DMS79 treated with DMSO at 0.1 percent for 48 hours (cell line): Measurements from ENCODE around the gene RSPO4.
"Not testable (repeated sequence)": the region's sequence is repeated elsewhere in the genome, so short reads cannot be mapped to it uniquely, and the experiment has no call there.

Experiments
- DNase-seq: peaks from one replicate; lab custom pipeline; 2025; lab: John Stamatoyannopoulos, UW

RSPO4 gene

DNA sequence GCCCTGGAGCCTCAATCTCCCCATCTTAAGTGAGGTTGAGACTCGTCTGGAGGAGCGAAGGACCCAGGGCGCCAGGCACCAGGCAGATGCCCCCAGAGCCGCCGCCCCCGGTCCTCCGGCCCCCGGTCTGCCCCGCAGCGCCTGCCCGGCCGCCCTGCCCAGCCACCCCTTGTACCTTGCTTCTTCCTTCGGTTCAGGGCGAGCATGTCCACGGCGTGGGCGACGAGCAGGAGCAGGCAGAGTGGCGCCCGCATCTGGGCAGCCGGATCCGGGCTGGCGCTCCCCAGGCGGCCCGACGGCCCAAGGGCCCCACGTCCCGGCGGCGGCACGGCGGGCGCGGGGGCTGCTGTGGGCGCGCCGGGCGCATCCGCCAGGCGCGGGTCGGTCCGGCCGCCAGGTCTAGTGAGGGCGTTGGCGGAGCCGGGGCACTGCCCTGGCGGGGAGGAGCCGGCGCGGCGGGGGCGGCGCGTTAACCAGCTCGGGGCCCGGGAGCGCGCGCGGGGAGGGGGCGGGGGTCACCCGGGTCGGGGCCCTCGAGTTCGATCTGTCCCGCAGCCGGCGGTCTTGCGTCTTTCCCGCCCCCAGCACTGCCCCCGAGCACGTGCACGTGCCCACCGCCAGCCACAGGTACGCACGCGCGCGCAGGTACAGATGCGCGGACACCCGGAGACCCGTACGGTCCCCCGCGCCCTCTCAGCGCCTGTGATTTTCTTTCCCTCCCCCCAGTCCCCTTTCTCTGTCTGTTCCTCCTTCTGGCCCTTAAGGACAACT lies at the start of gene RSPO4:
RSPO4 (minus strand) TSS at position 401 of the 771 bp plus-strand sequence; CDS start at position 254, 147 bp downstream.
- peak; percentile 1 for DNase-seq

DNA sequence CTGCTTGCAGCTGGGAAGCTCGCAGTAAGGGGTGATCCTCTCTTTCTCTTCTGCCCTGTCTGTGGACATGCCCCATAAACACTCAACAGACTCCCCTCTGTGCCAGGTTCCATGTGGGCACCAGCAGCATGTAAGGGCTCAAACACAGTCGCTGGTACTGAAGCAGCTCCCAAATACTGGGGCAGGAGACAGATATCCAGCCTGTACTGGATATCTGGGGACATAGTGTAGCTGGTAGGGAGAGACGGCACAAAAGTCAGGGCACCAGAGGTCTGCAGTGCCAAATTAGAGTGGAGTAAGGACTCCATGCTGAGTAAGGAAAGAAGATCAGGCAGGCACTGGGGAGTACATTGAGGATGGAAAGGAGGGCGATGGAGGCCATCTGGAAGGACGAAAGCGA lies 48.3 kb upstream of the RSPO4 start:
- no peak for DNase-seq

DNA sequence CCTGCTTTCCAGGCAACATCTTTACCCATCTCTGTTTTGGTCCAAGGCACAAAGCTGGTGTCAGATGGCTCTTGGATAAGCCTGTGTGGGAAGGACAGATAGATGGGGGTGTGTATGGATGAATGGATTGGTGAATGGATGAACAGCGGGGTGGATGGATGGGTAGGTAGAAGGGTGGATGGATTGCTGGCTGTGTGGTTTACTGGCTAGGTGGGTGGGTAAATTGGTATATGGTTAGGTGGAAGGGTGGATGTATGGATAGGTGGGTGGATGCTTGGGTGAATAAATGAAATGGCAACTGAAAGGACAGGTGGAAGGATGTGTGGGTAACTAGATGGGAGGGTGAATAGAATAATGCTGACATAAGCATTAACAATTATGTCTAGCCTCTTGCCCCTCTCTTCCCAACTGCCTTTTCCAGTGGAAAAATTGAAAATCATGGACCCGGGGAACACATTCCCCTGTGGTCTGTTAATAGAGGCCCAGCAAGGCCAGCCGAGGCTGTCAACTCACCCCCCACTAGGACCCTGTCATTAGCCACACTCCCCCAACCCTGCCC lies 43.8 kb upstream of the RSPO4 start:
- no peak for DNase-seq

DNA sequence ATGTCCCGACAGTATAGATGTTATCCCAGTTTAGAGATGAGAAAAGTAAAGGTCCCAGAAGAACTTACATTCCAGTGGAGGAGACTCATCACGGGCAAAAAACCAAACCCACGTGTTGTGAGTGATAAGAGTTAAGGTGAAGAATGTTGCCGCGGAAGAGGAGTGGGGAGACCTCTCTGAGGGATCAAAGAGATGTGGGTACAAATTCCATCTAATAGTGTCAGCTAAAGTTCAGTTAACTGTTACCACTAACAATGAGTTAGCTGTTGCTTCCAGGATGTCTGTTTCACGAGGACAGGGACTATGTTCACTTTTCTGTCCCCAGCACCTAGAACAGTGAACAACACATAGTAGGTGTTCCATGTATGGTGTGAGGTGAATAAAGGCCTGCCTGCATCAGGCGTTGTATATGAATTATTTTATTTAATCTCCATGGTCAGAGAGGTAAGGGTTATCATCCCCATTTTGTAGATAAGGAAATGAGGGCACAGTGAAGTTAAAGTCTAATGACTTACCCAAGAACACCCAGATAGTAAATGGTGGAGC lies 39.8 kb upstream of the RSPO4 start:
- no peak for DNase-seq

DNA sequence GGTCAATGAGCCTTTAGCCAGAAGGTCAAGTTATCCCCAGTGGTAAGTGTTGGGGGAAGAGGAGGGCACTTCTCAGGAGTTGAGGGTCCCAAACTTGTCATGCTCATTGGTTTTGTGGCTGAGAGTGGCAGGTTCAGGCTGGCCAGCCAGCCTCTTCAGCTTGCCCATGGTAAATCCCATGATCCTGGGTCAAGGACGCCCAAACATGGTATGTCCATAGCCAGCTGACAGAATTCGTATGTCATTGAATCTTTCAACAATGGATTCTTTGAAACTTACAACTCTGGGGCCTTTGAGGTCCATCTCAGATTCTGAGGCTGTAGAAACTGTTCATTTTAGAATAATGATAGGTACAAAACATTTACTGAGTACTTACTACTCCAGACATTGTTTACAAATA lies 36.1 kb upstream of the RSPO4 start:
- no peak for DNase-seq

DNA sequence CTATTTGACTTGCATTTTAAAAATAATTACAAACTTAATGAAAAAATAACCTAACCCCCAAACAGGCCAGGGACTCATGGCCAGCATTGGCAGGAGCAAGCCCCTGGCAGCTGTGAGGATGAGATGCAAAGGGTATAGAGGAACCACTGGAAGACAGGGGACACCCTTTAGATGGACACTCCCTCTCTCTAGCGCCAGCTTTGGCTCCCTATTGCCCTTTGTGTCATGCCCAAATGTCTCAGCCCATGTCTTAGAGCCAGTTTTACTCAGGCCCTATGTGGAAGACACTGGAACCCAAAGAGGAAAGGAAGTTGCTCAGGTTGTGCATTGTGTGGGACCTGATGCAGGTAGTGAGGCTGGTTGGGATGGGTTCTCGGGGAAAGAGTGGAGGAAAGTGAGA lies 34.9 kb upstream of the RSPO4 start:
- no peak for DNase-seq

DNA sequence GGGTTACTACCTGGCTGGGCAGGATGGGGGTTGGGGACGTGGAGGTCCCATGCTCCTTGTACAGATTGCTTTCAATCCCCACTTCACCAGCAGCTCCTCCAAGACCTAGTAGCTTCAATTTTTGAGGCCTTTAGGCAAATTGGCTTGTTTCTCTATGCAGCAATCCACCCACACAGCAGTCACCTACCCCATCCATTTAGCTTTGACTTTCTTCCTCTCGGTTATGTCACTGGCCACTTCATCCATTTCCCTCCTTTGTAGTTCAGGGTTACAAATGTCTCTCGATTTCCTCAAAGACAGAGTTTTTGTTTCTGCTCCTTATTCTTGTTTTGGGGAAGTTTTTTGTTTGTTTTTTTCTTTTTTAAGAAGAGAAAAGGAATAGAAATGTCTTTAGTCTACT lies 33.4 kb upstream of the RSPO4 start:
- DNase-seq: no peak

DNA sequence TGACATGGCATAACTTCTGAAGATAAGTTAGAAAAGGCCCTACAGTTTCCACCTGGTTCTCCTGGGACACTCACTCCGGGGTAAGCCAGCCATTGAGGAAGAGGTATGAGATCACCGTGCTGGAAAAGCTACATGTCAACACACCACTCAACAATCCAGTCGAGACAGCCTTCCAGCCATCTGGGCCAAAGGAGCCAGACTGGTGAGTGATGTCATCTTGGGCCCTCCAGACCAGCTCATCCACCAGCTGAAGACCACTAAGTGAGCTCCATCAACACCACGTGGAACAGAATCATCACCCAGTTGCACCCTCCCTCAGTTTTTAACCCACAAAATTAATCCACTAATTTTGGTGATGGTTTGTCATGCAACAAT lies 32.3 kb upstream of the RSPO4 start:
- DNase-seq: no peak

DNA sequence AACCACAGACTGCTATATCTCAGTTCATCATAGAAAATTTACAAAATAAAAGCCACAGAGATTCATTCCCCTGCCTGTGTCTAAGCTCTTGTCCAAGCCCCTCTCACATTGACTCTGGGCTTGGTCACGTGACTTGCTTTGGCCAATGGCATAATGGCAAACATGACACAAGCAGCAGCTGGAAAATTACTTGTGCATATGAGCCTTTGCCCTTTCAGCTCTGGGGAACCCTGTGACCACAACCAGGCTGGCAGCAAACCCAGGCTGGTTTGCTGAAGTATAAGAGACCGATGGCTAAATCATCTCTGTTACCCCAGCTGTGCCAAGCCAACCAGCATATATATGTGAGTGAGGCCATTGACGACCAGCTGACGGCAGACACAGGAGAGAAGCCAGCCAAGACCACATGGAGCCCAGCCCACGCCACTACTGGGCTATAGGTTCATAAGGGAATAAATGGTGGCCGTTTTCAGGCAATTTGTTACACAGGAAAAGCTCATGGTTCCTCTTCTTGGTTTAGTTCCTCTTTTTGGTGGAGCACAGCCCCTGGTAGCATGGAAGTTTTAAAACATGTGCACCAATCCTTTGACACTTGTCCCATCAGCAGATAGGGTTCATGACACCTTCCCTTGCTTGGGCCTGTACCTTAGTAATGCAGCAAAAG lies 31.8 kb upstream of the RSPO4 start:
- DNase-seq: no peak

DNA sequence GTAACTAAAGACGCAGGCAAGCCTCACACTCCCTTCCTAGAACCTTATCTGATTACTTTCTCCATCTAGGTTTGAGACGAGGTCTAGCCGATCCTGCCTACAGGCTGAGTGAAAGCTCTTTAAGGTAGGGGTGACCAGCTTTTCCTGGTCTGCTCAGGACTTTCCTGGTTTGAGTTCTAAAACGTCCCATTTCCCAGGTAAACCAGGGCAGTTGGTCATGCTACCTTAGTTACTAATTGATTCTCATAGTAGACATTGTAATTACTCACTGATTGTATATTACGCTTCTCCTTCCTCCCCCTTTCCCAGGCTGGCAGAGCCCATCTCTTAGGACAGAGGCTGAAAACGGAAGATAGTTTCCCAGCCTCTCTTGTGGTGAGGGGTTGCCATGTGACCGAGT lies 27.9 kb upstream of the RSPO4 start:
- no peak for DNase-seq

DNA sequence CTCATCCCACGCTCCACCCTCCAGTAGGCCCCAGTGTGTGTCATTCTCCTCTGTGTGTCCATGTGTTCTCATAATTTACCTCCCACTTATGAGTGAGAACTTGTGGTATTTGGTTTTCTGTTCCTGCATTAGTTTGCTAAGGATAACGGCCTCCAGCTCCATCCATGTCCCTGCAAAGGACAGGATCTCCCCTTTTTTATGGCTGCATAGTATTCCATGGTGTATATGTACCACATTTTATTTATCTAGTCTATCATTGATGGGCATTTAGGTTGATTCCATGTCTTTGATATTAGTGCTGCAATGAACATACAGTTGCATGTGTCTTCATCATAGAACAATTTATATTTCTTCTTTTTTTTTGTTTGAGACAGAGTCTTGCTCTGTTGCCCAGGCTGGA lies 24.1 kb upstream of the RSPO4 start:
- DNase-seq: not testable (repeated sequence)

DNA sequence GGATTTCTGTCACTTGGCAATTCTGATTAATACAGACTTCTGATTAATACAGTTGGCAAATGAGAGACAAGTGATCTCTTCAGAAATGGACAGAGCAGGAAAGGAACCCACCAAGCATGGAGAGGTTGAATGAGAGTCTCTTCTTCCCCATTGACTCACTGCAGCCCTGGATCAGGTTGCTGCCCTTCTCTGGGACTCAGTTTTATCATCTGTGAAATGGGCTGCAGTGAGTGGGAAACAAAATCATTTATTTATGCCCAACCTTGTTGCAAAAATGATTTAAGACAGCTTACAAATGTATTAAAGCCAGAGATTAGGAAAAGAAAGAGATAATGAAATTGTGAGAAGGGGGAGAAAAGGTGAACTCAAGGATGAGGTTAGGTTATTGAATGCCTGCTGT lies 20.8 kb upstream of the RSPO4 start:
- no peak for DNase-seq

DNA sequence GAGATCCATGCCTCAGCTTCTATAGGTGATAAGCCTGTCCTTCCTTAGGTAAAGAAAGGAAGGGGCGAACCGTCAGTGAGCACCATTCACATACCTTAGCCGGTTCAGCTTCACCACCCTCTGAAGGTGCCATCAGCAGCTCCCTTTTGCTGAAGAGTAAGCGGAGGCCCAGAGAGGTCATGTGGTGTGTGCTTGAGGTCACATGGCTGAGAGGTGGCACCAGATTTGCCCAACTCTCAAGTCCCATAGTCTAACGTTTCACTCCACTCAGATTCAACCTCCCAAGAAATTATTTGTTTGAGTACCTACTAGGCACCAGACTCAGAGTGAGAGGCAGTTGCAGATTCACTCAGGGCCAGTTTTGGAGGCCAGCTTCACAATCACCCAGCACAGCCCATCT lies 18.5 kb upstream of the RSPO4 start:
- no peak for DNase-seq

DNA sequence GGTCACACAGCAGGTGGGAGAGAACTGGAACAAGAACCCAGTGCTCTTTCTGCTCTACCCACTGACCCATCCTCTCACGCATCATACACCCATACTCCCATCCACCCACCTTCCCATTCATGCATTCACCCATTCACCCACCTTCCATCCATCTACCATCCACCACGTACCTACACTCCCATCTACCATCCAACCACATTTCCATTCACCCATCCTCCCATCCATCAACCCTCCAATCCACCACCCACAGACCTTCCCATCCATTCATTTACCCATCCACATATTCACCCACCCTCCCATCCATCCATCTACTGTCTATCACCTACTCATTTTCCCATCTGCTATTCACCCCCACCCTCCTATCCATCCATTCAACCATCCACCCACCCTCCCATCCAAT lies 17.2 kb upstream of the RSPO4 start:
- DNase-seq: no peak

DNA sequence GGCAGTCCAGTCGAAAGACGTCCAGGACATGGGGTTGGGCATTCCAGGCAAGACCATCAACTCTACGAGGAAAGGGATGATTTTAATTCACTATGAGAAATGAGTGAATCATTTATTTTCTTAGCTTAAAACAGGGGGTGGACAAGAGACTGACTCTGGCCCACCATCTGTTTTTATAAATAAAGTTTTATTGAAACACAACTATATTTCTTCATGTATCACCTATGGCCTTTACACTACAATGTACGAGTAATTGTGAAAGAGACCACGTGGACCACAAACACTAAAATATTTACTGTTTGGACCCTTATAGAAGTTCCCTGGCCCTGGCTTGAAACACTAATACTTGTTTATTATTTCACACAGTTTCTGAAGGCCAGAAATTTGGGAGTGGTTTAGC lies 15.6 kb upstream of the RSPO4 start:
- DNase-seq: no peak

DNA sequence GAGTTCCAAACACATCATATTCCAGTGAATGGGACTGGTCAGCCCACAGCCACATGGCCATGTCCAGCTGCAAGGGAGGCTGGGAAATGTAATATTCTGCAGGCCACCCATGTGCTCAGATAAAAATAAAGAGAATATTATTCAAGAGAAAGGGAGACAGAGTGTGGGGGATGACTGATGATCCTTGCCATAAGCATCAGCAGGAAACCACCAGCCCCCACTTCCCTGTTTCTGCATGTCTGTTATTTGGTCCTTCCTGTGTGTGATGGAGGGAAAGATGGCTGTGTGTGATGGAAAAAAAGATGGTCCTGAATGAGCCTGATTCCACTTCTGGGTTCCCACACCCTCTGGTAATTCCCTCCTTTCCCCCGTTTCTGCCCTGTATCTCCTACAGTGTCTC lies 13.1 kb upstream of the RSPO4 start:
- DNase-seq: no peak

DNA sequence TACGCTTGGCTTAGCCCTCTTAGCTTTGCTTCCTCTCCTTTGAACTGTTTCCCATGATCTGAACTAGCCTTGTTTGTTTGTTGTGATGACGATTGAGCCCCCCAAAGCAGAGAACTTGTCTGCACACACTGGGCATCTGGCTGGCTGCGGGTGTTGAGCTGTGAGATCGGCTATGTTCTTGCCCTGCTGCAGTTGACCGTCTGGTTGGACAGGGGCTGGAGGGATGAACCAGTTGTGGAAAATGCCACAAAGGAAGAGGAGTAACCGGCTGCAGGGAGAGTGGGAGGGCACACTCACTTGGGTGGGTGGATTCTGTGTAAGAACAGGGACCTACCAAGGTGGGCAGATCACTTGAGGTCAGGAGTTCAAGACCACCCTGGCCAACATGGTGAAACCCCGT lies 12.4 kb upstream of the RSPO4 start:
- DNase-seq: no peak

DNA sequence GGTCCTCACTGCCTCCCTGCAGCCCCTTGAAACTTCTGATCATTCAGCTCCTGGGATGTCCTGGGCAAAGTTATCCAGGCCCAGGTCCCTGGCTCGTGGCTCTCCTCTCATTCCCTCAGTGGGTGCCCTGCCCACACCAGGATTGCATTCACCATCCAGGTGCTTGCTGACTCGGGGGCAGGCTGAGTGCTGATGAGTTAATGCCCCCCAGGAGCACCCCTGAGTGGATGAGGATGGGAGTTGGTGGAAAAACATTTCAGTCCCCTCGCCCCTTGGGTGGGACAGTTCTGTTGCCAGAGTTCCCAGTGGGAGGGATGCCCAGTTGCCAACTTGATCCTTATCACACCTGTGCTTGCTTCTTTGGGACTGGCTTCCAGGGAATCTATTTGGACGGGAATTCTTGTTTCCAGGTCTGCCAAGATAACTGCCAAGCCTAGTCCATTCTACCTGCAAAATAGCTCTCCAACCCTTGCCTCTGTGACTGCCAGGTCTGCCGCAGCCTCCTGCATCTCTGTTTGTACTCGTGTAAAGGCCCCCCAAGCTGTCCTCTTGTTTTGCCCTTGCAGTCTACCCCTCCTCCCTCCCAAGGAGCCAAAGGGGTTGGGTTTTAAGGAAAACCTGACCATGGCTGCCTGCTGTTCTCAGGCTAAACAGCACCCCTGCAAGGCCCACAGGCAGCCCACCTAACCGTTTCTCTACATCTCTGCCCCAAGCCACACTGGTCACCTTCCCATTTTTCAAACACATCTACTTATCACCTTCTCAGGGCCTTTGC lies 11.6 kb upstream of the RSPO4 start:
- no peak for DNase-seq

DNA sequence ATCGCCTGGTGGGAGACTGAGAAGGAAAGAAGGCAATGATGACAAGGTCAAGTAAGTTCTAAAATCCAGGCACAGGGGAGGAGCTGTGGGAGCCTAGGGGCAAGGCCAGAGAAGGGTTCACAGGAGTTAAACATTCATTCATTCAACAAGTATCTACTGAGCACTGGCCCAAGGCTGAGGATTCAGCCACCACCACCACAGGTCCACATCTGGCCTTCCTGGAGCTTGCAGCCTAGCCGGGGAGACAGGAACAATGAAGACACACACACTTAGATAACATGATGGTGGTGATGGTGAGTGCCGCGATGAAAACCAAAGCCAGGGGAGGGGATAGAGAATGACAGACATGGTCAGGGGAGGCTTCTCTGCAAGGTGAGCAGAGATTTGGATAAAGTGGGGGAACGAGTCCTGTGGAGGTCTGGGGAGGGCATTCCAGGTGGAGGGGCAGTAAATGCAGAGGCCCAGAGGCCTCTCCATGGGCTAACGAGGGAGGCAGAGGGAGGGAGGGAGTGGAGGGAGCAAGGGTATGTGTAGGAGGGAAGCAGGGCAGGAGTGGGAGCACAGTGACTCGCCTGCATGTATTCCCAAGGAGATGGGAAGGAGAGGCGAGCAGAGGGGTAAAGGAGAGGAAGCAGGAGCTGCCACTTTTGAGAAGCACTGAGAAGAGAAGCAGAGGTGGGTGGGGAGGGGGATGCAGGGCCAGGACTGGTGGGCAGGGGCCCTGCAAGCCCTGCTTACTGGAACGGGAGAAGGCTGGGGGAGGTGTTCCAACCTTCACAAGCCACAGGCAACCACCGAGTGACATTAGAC lies 10.5 kb upstream of the RSPO4 start:
- no peak for DNase-seq

DNA sequence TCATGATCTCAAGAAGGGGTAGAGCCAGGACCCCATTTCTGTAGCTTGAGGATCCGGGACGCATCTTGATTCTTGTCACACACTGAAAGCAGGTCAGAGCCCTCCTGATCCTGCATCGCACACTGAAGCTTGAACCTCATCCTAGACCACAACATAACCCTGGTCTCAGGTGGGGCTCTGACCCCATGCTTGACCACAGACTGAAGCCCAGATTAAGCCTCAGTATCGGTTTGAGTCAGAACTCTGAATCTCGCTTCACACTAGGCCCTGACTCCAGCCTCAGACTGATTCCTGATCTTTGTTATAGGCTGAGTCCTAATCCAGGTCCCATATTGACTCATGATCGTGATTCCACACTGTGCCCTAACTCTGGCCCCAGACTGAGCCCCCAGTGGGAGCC lies 8.5 kb upstream of the RSPO4 start:
- DNase-seq: no peak

DNA sequence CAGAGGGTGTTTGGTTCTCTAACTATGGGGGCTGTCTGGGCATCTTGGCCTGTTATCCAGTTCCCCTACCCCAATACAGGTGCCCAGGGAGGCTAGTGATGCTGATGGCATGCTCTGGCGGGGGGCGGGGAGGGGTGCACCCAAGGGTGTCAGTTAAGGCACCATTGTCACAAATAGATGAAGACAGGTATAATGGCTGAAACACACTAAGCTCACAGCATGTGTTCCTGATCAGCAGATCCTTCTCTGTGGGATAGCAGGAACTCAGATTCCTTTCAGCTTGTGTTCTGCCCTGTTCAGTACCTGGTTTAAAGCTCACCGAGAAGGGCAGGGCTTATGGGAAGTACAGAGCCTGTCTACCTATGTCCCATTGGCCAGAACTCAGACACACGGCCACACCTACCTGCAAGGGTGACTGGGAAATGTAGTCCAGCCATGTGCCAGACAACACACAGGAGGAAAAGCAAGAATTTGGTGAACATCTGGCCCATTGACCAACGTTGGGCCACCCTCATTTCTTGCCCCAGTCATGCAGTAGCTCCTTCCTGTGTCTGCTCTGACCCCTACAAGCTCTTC lies 3.4 kb upstream of the RSPO4 start:
- DNase-seq: no peak
